Measurements from ENCODE around the gene SNAI3. TPM values are rescaled to one million over a fixed set of nuclear protein-coding genes. Genes with fewer than 3 reads are reported as not detected.
A peak's percentile ranks its signal among the peaks of the same experiment; 100 is the strongest.

SNAI3 gene
- total and polyA plus RNA-seq, 9 of the 15 experiments (the other 6 are each of a cell fraction or from before 2014, with no cell fraction given) = 0.04 to 4.1 (median 0.80) TPM; not detected in 1

GRCh38 chr16:88651276-88651988 lies 34.9 kb downstream of the SNAI3 start (continued):
- TF ChIP-seq HNRNPL (IDR thresholded peaks at IDR 0.05; ENCODE audit: low read depth, low read length) (no peak), SNIP1 (IDR thresholded peaks at IDR 0.05; ENCODE audit: low read depth) (no peak), TGIF2 (CRISPR knock-in tag; IDR thresholded peaks at IDR 0.05) (no peak), RBM39 (optimal IDR thresholded peaks at IDR 0.05; ENCODE audit: low read depth, low read length) (no peak), DDX20 (tag; IDR thresholded peaks at IDR 0.05; ENCODE audit: low read depth) (no peak), ARID4B (CRISPR knock-in tag; IDR thresholded peaks at IDR 0.05) (no peak), CBX3 (IDR thresholded peaks at IDR 0.05; ENCODE audit: borderline replicate concordance in 1 of 2, low read length in 2 of 2) (no peak), ZNF57 (CRISPR knock-in tag; IDR thresholded peaks at IDR 0.05) (no peak), ZNF133 (CRISPR knock-in tag; IDR thresholded peaks at IDR 0.05) (no peak), ZNF318 (IDR thresholded peaks at IDR 0.05; ENCODE audit: borderline replicate concordance in 1 of 2, low read depth in 1 of 2) (no peak), ZNF146 (CRISPR knock-in tag; IDR thresholded peaks at IDR 0.05; ENCODE audit: unreplicated experiment) (no peak), KAT7 (CRISPR knock-in tag; IDR thresholded peaks at IDR 0.05; ENCODE audit: borderline replicate concordance) (no peak), KDM1A (IDR thresholded peaks at IDR 0.05) (no peak), RBM14 (IDR thresholded peaks at IDR 0.05; ENCODE audit: borderline replicate concordance, insufficient read depth, low read depth, low read length) (0 out of 2 replicates have a peak, but pooled peaks have one; percentile 70), ZNF778 (CRISPR knock-in tag; IDR thresholded peaks at IDR 0.05) (no peak)

All from K562 (cell line).